HG03095 (cell line): ENCODE results near the gene KRT6A.

Experiments
- ATAC-seq: cut with Tn5 transposase; IDR thresholded peaks from one replicate; pipeline ENCODE4 v1.9.1; 2021; ENCODE audit warnings: moderate library complexity; ENCODE audit not compliant: unreplicated experiment

Gene KRT6A

GRCh38 chr12:52524898-52525591 is 32.0 kb upstream of the KRT6A start:
- ATAC-seq: no peak

DNA sequence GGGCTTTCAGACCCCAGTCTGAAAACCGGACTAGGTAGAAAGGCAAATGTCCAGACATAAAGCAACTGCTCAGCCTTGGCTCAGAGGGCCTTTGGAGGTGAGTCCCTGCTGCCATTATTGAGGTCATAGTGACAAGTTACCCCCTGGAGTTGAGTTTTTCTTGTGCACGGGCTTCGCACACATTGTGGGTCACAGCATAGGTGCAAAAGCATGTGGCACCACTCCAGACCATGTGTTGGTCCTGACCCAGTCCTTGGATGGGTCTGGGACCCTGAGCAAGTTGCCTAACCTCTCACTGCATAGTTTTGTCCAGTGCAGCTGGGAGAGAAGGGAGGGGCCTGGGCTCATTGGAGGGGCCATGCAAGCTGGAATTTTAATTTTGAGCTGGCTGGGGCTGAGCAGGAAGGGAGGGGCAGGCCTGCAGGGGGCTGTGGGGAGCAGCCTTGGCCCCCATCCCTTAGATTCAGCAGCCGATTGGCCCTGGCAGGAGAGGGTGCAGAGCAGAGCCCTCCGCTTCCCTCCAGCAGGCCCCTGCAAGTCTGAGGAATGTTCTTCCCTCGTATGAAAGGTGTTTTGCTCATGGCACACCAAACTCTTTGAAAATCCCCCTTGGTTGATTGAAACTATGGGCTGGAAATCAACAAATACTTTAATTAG is 31.3 kb upstream of the KRT6A start:
- no peak for ATAC-seq

GRCh38 chr12:52523824-52524223 is 30.8 kb upstream of the KRT6A start:
- ATAC-seq: no peak

GRCh38 chr12:52522346-52523011 is 29.4 kb upstream of the KRT6A start:
- ATAC-seq: no peak

DNA sequence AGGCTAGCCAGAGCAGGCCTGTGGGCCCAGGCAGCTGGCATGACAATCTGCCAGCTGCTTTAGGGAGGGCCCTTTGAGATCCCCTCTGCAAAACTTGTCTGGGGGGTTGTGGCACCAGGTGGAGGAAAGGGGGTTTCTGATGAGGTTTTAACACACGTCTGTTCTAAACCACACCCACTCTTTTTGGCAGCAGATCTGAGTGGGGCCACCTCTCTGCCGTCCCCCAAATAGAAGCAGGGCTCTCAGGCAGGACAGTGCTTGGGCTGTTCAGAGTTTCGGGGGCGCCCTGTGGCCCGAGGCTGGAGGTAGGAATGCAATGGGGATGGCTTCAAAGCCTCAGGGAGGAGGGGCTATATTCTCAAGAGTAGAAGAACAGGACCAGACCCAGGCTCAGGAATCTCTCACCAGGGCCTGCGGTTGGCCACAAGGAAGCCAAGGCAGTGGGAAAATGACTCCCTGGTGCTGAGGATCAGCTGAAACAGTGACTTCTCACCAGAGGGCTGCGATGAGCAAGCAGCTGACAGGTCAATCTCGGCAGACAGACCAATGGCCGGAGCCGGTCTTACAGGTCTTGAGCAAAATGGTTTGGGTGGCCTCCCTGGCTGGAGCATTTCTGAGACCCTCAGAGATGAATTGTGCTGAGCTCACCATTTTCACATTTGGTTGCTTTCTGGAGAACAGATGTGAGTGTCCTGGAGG is 28.7 kb upstream of the KRT6A start:
- ATAC-seq: no peak

GRCh38 chr12:52521175-52521567 is 28.1 kb upstream of the KRT6A start:
- ATAC-seq: no peak

DNA sequence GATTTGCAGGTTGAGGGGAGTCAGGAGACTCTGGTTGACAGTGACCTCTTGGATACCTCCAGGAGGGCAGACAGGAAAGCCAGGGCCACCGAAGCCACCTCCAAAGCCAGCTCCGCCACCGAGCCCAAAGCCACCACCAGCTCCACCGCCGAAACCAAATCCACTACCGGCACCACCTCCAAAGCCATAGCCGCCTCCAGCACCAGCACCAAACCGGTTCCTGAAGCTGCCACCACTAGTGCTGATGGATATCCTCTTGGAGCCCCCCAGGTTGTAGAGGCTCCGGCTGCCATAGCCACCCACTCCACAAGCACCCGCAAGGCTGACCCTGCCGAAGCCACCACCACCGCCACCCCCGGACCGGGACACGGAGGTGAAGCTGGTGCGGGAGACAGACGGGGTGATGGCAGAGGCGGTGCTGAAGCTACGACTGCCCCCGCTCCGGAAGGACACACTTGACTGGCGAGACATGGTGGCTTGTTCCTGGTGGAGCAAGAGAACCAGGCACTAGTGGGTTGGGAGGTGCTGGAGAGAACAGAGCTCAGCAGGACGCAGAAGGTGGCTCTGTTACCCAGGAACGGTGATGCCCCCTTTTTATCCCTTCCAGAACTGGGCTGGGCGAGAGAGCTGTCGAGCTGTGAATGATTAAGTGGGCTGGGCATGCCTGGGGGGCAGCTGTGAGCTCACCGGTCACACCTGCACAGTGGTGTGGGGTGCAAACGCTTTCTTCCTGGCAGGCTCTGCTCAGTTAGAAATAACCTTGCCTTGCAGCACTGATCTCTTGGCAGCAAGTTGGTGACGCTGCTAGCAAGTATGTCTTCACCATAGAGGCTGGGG is 27.0 kb upstream of the KRT6A start, which contains the start of gene KRT5:
Gene KRT5 (minus strand): TSS at position 569 of the 837 bp plus-strand sequence. CDS start 98 bp downstream, at position 471.
- no peak for ATAC-seq

- ATAC-seq: no peak
These were observed 26.3 kb upstream of the KRT6A start for GRCh38 chr12:52519387-52519703.

DNA sequence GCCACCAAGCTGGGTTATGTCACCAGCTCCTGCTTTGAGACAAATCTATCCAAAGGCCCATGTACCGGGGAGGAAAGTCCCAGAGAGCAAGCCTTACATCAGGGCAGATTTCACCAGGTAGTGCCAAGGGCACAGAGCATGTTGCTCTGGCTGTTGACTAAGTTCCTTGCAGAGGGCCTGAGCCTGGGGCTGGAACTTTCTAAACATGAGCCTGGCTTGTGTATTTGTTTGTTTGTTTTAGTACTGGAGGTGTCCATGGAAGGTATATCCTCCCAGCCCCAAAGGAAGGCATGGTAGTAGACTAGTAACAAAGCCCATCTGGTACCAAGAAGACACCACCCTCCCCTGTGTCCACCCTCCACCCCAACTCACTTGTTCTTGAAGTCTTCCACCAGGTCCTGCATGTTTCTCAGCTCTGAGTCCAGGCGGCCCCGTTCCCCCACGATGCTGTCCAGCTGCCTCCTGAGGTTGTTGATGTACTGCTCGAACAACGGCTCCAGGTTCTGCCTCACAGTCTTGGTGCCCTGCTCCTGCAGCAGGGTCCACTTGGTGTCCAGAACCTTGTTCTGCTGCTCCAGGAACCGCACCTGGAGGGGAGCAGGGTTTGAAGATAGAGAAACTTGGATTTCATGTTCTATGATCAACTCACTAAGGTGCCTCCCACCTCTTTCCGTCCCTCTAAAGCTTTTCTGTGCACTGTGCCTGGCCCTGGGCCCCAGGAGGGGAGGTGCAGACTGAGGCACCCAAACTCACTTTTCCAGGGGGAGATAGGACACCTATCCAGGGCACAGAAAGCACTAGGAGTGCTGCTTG is 25.7 kb upstream of the KRT6A start:
- ATAC-seq: no peak

- ATAC-seq: no peak
These were observed 24.8 kb upstream of the KRT6A start for GRCh38 chr12:52517888-52518287.

GRCh38 chr12:52517005-52517835 is 24.2 kb upstream of the KRT6A start:
- no peak for ATAC-seq

- no peak for ATAC-seq
These were observed 23.1 kb upstream of the KRT6A start for GRCh38 chr12:52515927-52516831.

DNA sequence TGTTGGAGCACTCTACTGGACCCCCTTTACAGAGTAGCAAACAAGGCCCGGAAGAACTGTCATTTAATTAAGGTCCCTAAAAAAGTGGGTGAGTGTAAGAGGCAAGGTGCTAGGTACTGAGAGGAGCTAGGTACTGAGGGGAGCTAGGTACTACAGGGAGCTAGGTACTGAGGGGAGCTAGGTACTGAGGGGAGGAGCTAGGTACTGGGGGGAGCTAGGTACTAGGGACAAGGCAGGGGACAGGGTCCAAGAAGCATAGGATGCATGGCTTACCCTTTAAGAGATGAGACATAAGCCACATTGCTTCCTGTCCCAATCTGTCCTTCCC is 22.2 kb upstream of the KRT6A start:
- no peak for ATAC-seq

DNA sequence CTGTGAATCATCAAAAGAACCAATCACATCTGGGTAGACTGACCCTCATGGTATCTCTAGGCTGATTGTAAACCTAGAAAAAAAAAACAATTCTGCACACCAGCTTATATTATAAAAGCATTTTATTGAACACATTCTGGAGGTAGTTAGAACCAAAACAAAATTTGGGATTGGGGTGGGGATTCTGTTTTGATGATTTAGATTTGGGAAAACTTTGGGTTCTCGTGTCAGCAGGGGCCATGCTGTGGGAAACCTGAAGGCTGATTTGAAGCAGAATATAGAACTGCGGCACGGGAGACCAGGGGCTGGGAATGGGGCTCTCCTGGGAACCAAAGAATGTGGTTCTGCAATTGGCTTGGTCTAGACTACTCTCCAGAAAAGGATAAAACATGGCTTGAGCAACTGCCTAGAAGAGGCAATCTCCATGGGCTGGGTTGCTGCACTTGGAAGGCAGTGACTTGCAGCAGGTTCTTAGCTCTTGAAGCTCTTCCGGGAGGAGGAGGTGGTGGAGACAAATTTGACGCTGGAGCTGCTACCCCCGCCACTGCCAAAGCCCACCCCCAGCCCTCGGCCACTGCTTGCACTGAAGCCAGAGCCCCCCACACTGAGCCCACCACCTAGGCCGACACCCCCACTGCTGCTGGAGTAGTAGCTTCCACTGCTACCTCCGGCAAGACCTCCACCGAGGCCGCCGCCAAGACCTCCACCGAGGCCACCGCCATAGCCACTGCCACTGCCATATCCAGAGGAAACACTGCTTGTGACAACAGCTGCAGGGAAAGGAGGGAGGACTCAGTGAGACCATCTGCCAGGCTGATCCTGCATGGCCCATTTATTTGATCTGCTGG is 21.6 kb upstream of the KRT6A start:
- no peak for ATAC-seq

- no peak for ATAC-seq
These were observed 20.7 kb upstream of the KRT6A start for GRCh38 chr12:52513736-52514135.

- ATAC-seq: no peak
These were observed 15.2 kb upstream of the KRT6A start for GRCh38 chr12:52508211-52508610.
